Activated naive CD8-positive, alpha-beta T cell treated with anti-CD3 and anti-CD28 coated beads, Interleukin-2, amount 50 U/mL, for 16 hours (primary cell): Measurements from ENCODE around the gene JMJD6.

Experiments
- DNase-seq: peaks from one replicate; pipeline ENCODE4 v3.0.0-alpha.2; 2020; ENCODE audit warnings: low read depth, low spot score

JMJD6 gene

GRCh38 chr17:76679239-76679638 lies 47.2 kb downstream of the JMJD6 start:
- no peak for DNase-seq

GRCh38 chr17:76678330-76678729 lies 48.1 kb downstream of the JMJD6 start:
- no peak for DNase-seq

- DNase-seq: no peak
These were observed 49.0 kb downstream of the JMJD6 start for GRCh38 chr17:76677406-76677805.

- no peak for DNase-seq
These were observed 49.8 kb downstream of the JMJD6 start for GRCh38 chr17:76676629-76677028.

- DNase-seq: no peak
These were observed 50.8 kb downstream of the JMJD6 start for GRCh38 chr17:76675648-76676047.

- no peak for DNase-seq
These were observed 51.8 kb downstream of the JMJD6 start for GRCh38 chr17:76674600-76674999.

GRCh38 chr17:76673729-76674128 lies 52.7 kb downstream of the JMJD6 start:
- DNase-seq: no peak

GRCh38 chr17:76672892-76673291 lies 53.5 kb downstream of the JMJD6 start:
- DNase-seq: no peak

- no peak for DNase-seq
These were observed 54.0 kb downstream of the JMJD6 start for GRCh38 chr17:76672270-76672851.

- DNase-seq: no peak
These were observed 54.5 kb downstream of the JMJD6 start for GRCh38 chr17:76671912-76672262.

GRCh38 chr17:76671123-76671911 lies 55.1 kb downstream of the JMJD6 start:
- peak; percentile 98 for DNase-seq

- DNase-seq: no peak
These were observed 55.7 kb downstream of the JMJD6 start for GRCh38 chr17:76670718-76671122.

- DNase-seq: no peak
These were observed 56.2 kb downstream of the JMJD6 start for GRCh38 chr17:76670020-76670717.
